Mesenchymal stem cell (in vitro differentiated cells and primary cell): Measurements from ENCODE around the gene APOM.

Source experiments
- DNase-seq: peaks from one replicate; pipeline ENCODE4 v3.0.0-alpha.2; 2013
- H2AFZ ChIP-seq: one replicate; pipeline ENCODE4 v1.6.1; 2013; ENCODE audit warnings: low read depth, mild to moderate bottlenecking, control low read depth, inconsistent platforms, low read length, moderate library complexity
- H2AK5ac ChIP-seq: 2 replicates; pipeline ENCODE4 v1.6.1; 2013; ENCODE audit warnings: low read length, moderate library complexity, mild to moderate bottlenecking, inconsistent platforms; ENCODE audit not compliant: severe bottlenecking
- H2BK120ac ChIP-seq: one replicate; pipeline ENCODE4 v1.6.1; 2013; ENCODE audit warnings: low read depth, mild to moderate bottlenecking, inconsistent platforms, low read length, moderate library complexity
- H2BK12ac ChIP-seq, 2 experiments: one replicate each; pipeline ENCODE4 v1.6.1; 2013; ENCODE audit warnings: inconsistent platforms in 2 of 2, low read length in 2 of 2, mild to moderate bottlenecking in 2 of 2, moderate library complexity in 2 of 2, control low read depth in 1 of 2
- H2BK15ac ChIP-seq: one replicate; pipeline ENCODE4 v1.6.1; 2013; ENCODE audit warnings: mild to moderate bottlenecking, low read depth, inconsistent platforms; ENCODE audit not compliant: poor library complexity, severe bottlenecking
- H2BK5ac ChIP-seq: 2 replicates; pipeline ENCODE4 v1.6.1; 2013; ENCODE audit warnings: low read depth, mild to moderate bottlenecking, low read length, control low read depth, inconsistent platforms; ENCODE audit not compliant: poor library complexity, severe bottlenecking
- H3K14ac ChIP-seq, 2 experiments: one replicate each; pipeline ENCODE4 v1.6.1; 2013; ENCODE audit warnings: inconsistent platforms in 2 of 2, low read length in 2 of 2, control low read depth in 1 of 2, mild to moderate bottlenecking in 1 of 2, moderate library complexity in 1 of 2
- H3K18ac ChIP-seq, 2 experiments: one replicate each; pipeline ENCODE4 v1.6.1; 2013; ENCODE audit warnings: inconsistent platforms in 2 of 2, low read length in 2 of 2, control low read depth in 1 of 2, low read depth in 1 of 2, mild to moderate bottlenecking in 1 of 2
- H3K23ac ChIP-seq, 2 experiments: one replicate each; pipeline ENCODE4 v1.6.1; 2013; ENCODE audit warnings: inconsistent platforms in 2 of 2, low read length in 2 of 2, mild to moderate bottlenecking in 2 of 2, moderate library complexity in 2 of 2, control low read depth in 1 of 2
- H3K27ac ChIP-seq: 2 replicates; pipeline ENCODE4 v1.5.1; 2013; ENCODE audit warnings: mild to moderate bottlenecking, moderate library complexity, low read length, control low read depth, inconsistent platforms; ENCODE audit not compliant: poor library complexity, severe bottlenecking
- H3K27me3 ChIP-seq, 2 experiments: 2 replicates each; pipeline versions ENCODE4 v1.6.1 to v1.7.0; 2013; ENCODE audit warnings: low read length in 2 of 2, mild to moderate bottlenecking in 2 of 2, moderate library complexity in 2 of 2, control low read depth in 1 of 2, inconsistent platforms in 1 of 2; ENCODE audit not compliant: control insufficient read depth in 1 of 2, insufficient read depth in 1 of 2
- H3K36me3 ChIP-seq, 2 experiments: 2 replicates each; pipeline versions ENCODE4 v1.6.1 to v1.7.0; 2013; ENCODE audit warnings: low read length in 2 of 2, control low read depth in 1 of 2, inconsistent platforms in 1 of 2, low read depth in 1 of 2, mild to moderate bottlenecking in 1 of 2; ENCODE audit not compliant: insufficient read depth in 2 of 2, control insufficient read depth in 1 of 2
- H3K4ac ChIP-seq, 2 experiments: one replicate each; pipeline ENCODE4 v1.6.1; 2013; ENCODE audit warnings: inconsistent platforms in 2 of 2, low read length in 2 of 2, mild to moderate bottlenecking in 2 of 2, moderate library complexity in 2 of 2, control low read depth in 1 of 2, low read depth in 1 of 2
- H3K4me1 ChIP-seq: 2 replicates; pipeline ENCODE4 v1.6.1; 2013; ENCODE audit warnings: low read depth, low read length, control low read depth; ENCODE audit not compliant: control insufficient read depth, insufficient read depth
- H3K4me2 ChIP-seq: 2 replicates; pipeline ENCODE4 v1.6.1; 2013; ENCODE audit warnings: low read length, mild to moderate bottlenecking, inconsistent platforms; ENCODE audit not compliant: poor library complexity, severe bottlenecking
- H3K4me3 ChIP-seq, 2 experiments: 2 replicates each; pipeline versions ENCODE4 v1.5.1 to v1.7.0; 2013; ENCODE audit warnings: low read length in 2 of 2, mild to moderate bottlenecking in 2 of 2, control low read depth in 1 of 2, low read depth in 1 of 2; ENCODE audit not compliant: insufficient read depth in 1 of 2
- H3K79me1 ChIP-seq: replicated peaks from 2 replicates; pipeline ENCODE4 v1.6.1; 2013; ENCODE audit warnings: mild to moderate bottlenecking, control low read depth, low read length, inconsistent platforms; ENCODE audit not compliant: poor library complexity, severe bottlenecking
- H3K9ac ChIP-seq: 2 replicates; pipeline ENCODE4 v1.7.0; 2013; ENCODE audit warnings: mild to moderate bottlenecking, low read length, moderate library complexity
- H3K9me3 ChIP-seq: 2 replicates; pipeline ENCODE4 v1.7.0; 2013; ENCODE audit warnings: mild to moderate bottlenecking, low read length; ENCODE audit not compliant: control insufficient read depth
- H4K8ac ChIP-seq: one replicate; pipeline ENCODE4 v1.6.1; 2013; ENCODE audit warnings: inconsistent platforms, mild to moderate bottlenecking, low read length, moderate library complexity
- H4K91ac ChIP-seq: one replicate; pipeline ENCODE4 v1.6.1; 2013; ENCODE audit warnings: mild to moderate bottlenecking, low read length, inconsistent platforms
- WGBS: methylation state at CpG from one replicate; pipeline ENCODE4 v1.1.7; 2013; ENCODE audit warnings: mixed read lengths; 5-methylcytosine and 5-hydroxymethylcytosine counted together

The APOM gene

GRCh38 chr6:31663961-31664789 lies 8.5 kb downstream of the APOM start:
- H3K36me3 ChIP-seq, result peaks cover 39 to 46% of the 10 kb centered on the region in 2 experiments
- peak overlapping the region; percentile 49 to 97 for H3K4me3 ChIP-seq
- peak overlapping the region; percentile 91 to 92 for H3K18ac ChIP-seq
- DNase-seq, result peak; percentile 89
- H3K27me3 ChIP-seq, result no peaks in the 10 kb centered on the region
- peak overlapping the region; percentile 2 for H2AFZ ChIP-seq
- peak overlapping the region; percentile 82 for H2AK5ac ChIP-seq
- peak overlapping the region in 1 of 2 experiments; percentile 62 for H3K14ac ChIP-seq
- peak overlapping the region; percentile 97 for H3K9ac ChIP-seq
- peak overlapping the region; percentile 82 for H4K8ac ChIP-seq
- H3K4me1 ChIP-seq, result peaks cover 29% of the 10 kb centered on the region
- peak overlapping the region; percentile 55 to 73 for H2BK12ac ChIP-seq
- H2BK15ac ChIP-seq, result peak overlapping the region; percentile 14
- 19% methylated on average over 17 of the region's 17 CpGs for WGBS
- peak overlapping the region; percentile 89 for H3K27ac ChIP-seq
- peak overlapping the region; percentile 93 to 94 for H3K4ac ChIP-seq
- peak overlapping the region; percentile 65 for H2BK120ac ChIP-seq
- H3K4me2 ChIP-seq, result peak overlapping the region; percentile 90
- peak overlapping the region; percentile 86 for H4K91ac ChIP-seq
- H3K79me1 ChIP-seq, result peaks cover 24% of the 10 kb centered on the region
- peak overlapping the region; percentile 52 for H2BK5ac ChIP-seq
- H3K23ac ChIP-seq, result peak overlapping the region in 1 of 2 experiments; percentile 37
- no peaks in the 10 kb centered on the region for H3K9me3 ChIP-seq

GRCh38 chr6:31664790-31665500 lies 9.3 kb downstream of the APOM start, which contains the start of gene GPANK1:
GPANK1 (minus strand) TSS chr6:31664997; CDS start chr6:31664478, 519 bp downstream.
- H2BK12ac ChIP-seq, result peak within 1 kb of the TSS; percentile 55 to 73
- no peaks in the 10 kb centered on the region for H3K9me3 ChIP-seq
- H2AFZ ChIP-seq, result peak within 1 kb of the TSS; percentile 74
- H4K91ac ChIP-seq, result peak within 1 kb of the TSS; percentile 86
- H4K8ac ChIP-seq, result peak within 1 kb of the TSS; percentile 82
- peaks cover 22% of the 10 kb centered on the region for H3K4me1 ChIP-seq
- H3K18ac ChIP-seq, result peak within 1 kb of the TSS; percentile 92 to 96
- peak within 1 kb of the TSS; percentile 89 for H3K27ac ChIP-seq
- peak within 1 kb of the TSS; percentile 82 for H2AK5ac ChIP-seq
- H3K79me1 ChIP-seq, result peaks cover 32% of the 10 kb centered on the region
- H3K23ac ChIP-seq, result peak within 1 kb of the TSS in 1 of 2 experiments; percentile 86
- peak within 1 kb of the TSS; percentile 93 to 94 for H3K4ac ChIP-seq
- under 1% methylated on average over 31 of the region's 39 CpGs for WGBS
- peak within 1 kb of the TSS; percentile 65 for H2BK120ac ChIP-seq
- H3K27me3 ChIP-seq, result no peaks in the 10 kb centered on the region
- H3K4me2 ChIP-seq, result peak within 1 kb of the TSS; percentile 90
- H2BK5ac ChIP-seq, result peak within 1 kb of the TSS; percentile 53
- H3K14ac ChIP-seq, result peak within 1 kb of the TSS in 1 of 2 experiments; percentile 90
- peak within 1 kb of the TSS; percentile 97 for H3K9ac ChIP-seq
- DNase-seq, result peak; percentile 98
- H2BK15ac ChIP-seq, result peak within 1 kb of the TSS; percentile 54
- peaks cover 44 to 53% of the 10 kb centered on the region in 2 experiments for H3K36me3 ChIP-seq
- H3K4me3 ChIP-seq, result peak within 1 kb of the TSS; percentile 75 to 97

- H4K8ac ChIP-seq, result peak within 1 kb of the TSS; percentile 99
- H3K36me3 ChIP-seq, result peaks cover 51 to 61% of the 10 kb centered on the region in 2 experiments
- peak within 1 kb of the TSS; percentile 88 for H2BK15ac ChIP-seq
- peak within 1 kb of the TSS in 1 of 2 experiments; percentile 21 for H2BK12ac ChIP-seq
- peak within 1 kb of the TSS; percentile 94 for H3K4ac ChIP-seq
- peak within 1 kb of the TSS in 1 of 2 experiments; percentile 90 for H3K14ac ChIP-seq
- H2AFZ ChIP-seq, result peak within 1 kb of the TSS; percentile 74
- H2BK120ac ChIP-seq, result peak within 1 kb of the TSS; percentile 19
- peaks cover 36% of the 10 kb centered on the region for H3K79me1 ChIP-seq
- H3K4me3 ChIP-seq, result peak within 1 kb of the TSS; percentile 97 to 99
- H3K23ac ChIP-seq, result peak within 1 kb of the TSS; percentile 38 to 86
- WGBS, result 0% methylated on average over 53 of the region's 63 CpGs
- peaks cover 22% of the 10 kb centered on the region for H3K4me1 ChIP-seq
- no peaks in the 10 kb centered on the region for H3K9me3 ChIP-seq
- peak within 1 kb of the TSS; percentile 97 for H3K9ac ChIP-seq
- H2BK5ac ChIP-seq, result peak within 1 kb of the TSS; percentile 81
- H2AK5ac ChIP-seq, result peak within 1 kb of the TSS; percentile 64
- no peaks in the 10 kb centered on the region for H3K27me3 ChIP-seq
- H3K18ac ChIP-seq, result peak within 1 kb of the TSS; percentile 96 to 99
- peak within 1 kb of the TSS; percentile 89 for H3K27ac ChIP-seq
- H3K4me2 ChIP-seq, result peak within 1 kb of the TSS; percentile 90
- H4K91ac ChIP-seq, result peak within 1 kb of the TSS; percentile 95
- DNase-seq, result peak; percentile 98
These were observed 10.0 kb downstream of the APOM start, which contains the start of gene CSNK2B for GRCh38 chr6:31665501-31666336. CSNK2B (plus strand) TSS chr6:31666080; CDS start chr6:31666832, 752 bp downstream.
